Measurements from ENCODE around the gene PCED1B.
"Not testable (repeated sequence)": the region's sequence is repeated elsewhere in the genome, so short reads cannot be mapped to it uniquely, and the experiment has no call there.

PCED1B gene

DNA sequence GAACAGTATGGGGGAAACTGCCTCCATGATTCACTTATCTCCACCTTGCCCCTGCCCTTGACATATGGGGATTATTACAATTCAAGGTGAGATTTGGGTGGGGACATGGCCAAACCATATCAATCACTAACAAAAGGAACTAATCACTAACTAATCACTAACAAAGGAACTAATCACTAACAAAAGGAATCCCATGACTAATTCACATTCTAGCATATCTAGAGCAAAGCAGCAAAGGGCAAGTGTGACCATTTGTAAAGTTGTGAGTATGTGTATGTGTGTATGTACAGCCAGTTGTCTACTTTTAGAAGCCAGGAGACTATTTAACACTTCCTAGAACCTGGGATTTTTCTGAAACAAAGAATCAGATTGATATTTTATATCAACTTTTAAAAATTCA, 30.9 kb upstream of the PCED1B start:
- Histone ChIP-seq H2BK5ac (ENCODE audit: low read length) (no peak overlapping the region), H3K79me2 (ENCODE audit: control insufficient read depth, insufficient read depth, low read length) (no peaks in the 10 kb centered on the region), H3K9ac (ENCODE audit: low read length) (no peak overlapping the region), H3K27ac (ENCODE audit: low read depth, low read length) (no peak overlapping the region), H3K4me3 (ENCODE audit: low read length) (no peak overlapping the region), H3K4ac (ENCODE audit: low read depth, low read length) (no peak overlapping the region), H2AK5ac (ENCODE audit: low read length) (no peak overlapping the region), H3K23ac (ENCODE audit: low read length) (no peak overlapping the region), H2BK120ac (ENCODE audit: low read depth, low read length) (no peak overlapping the region), H3K4me1 (ENCODE audit: control insufficient read depth, low read depth, low read length) (no peaks in the 10 kb centered on the region), H3K18ac (ENCODE audit: low read length) (no peak overlapping the region), H3K4me2 (ENCODE audit: low read length) (no peak overlapping the region), H4K5ac (ENCODE audit: low read length) (no peak overlapping the region), H3K79me1 (ENCODE audit: low read length) (no peaks in the 10 kb centered on the region), H2BK15ac (replicated peaks; ENCODE audit: low read depth) (no peak overlapping the region), H3K27me3 (ENCODE audit: insufficient read depth, low read length, poor library complexity) (no peaks in the 10 kb centered on the region), H4K8ac (ENCODE audit: low read depth, low read length) (no peak overlapping the region), H3K56ac (ENCODE audit: low read length) (no peak overlapping the region), H3K36me3 (ENCODE audit: control insufficient read depth, insufficient read depth, low read length) (no peaks in the 10 kb centered on the region)
- DNase-seq = no peak

- not testable (repeated sequence) for H2BK5ac ChIP-seq (ENCODE audit: low read length); H2BK15ac ChIP-seq (replicated peaks; ENCODE audit: low read depth); DNase-seq; H3K23ac ChIP-seq (ENCODE audit: low read length); H3K4ac ChIP-seq (ENCODE audit: low read depth, low read length); H3K79me1 ChIP-seq (ENCODE audit: low read length); H3K56ac ChIP-seq (ENCODE audit: low read length); H3K27me3 ChIP-seq (ENCODE audit: insufficient read depth, low read length, poor library complexity); H2BK120ac ChIP-seq (ENCODE audit: low read depth, low read length); H3K27ac ChIP-seq (ENCODE audit: low read depth, low read length); H3K36me3 ChIP-seq (ENCODE audit: control insufficient read depth, insufficient read depth, low read length); H4K8ac ChIP-seq (ENCODE audit: low read depth, low read length); H3K4me2 ChIP-seq (ENCODE audit: low read length); H3K18ac ChIP-seq (ENCODE audit: low read length); H3K4me1 ChIP-seq (ENCODE audit: control insufficient read depth, low read depth, low read length); H3K4me3 ChIP-seq (ENCODE audit: low read length); H2AK5ac ChIP-seq (ENCODE audit: low read length); H3K9ac ChIP-seq (ENCODE audit: low read length); H4K5ac ChIP-seq (ENCODE audit: low read length); H3K79me2 ChIP-seq (ENCODE audit: control insufficient read depth, insufficient read depth, low read length)
- WGBS (ENCODE audit: extremely low coverage, insufficient coverage, low lambda C conversion rate) = no CpG with 5 or more reads among the region's 3 CpGs
These were observed 28.1 kb upstream of the PCED1B start for GRCh38 chr12:47051291-47051690.

DNA sequence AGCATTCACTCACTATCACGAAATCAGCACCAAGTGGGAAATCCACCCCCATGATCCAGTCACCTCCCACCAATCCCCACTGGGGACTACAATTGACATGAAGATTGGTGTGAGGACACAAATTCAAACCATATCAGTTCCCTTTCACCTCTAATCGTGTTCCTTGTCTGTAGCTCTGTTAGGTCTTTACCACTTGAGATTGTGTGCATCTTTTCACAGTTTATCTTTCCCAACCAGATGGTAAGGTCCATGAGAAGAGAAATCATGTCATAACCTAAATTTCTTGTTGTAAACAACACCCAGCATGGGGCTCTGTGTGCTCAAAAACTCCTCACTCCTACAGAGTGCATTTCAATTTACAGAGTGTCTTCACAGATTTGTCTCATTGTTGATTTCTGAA, 27.1 kb upstream of the PCED1B start:
- Histone ChIP-seq H2BK5ac (ENCODE audit: low read length) (no peak overlapping the region), H3K23ac (ENCODE audit: low read length) (no peak overlapping the region), H4K8ac (ENCODE audit: low read depth, low read length) (no peak overlapping the region), H3K79me2 (ENCODE audit: control insufficient read depth, insufficient read depth, low read length) (no peaks in the 10 kb centered on the region), H3K4me2 (ENCODE audit: low read length) (no peak overlapping the region), H3K4ac (ENCODE audit: low read depth, low read length) (no peak overlapping the region), H2BK120ac (ENCODE audit: low read depth, low read length) (no peak overlapping the region), H3K18ac (ENCODE audit: low read length) (no peak overlapping the region), H3K4me3 (ENCODE audit: low read length) (no peak overlapping the region), H3K79me1 (ENCODE audit: low read length) (no peaks in the 10 kb centered on the region), H3K36me3 (ENCODE audit: control insufficient read depth, insufficient read depth, low read length) (no peaks in the 10 kb centered on the region), H3K4me1 (ENCODE audit: control insufficient read depth, low read depth, low read length) (no peaks in the 10 kb centered on the region), H3K56ac (ENCODE audit: low read length) (no peak overlapping the region), H3K9ac (ENCODE audit: low read length) (no peak overlapping the region), H2BK15ac (replicated peaks; ENCODE audit: low read depth) (no peak overlapping the region), H3K27ac (ENCODE audit: low read depth, low read length) (no peak overlapping the region), H4K5ac (ENCODE audit: low read length) (no peak overlapping the region), H3K27me3 (ENCODE audit: insufficient read depth, low read length, poor library complexity) (no peaks in the 10 kb centered on the region), H2AK5ac (ENCODE audit: low read length) (no peak overlapping the region)
- WGBS (ENCODE audit: extremely low coverage, insufficient coverage, low lambda C conversion rate) = no CpG with 5 or more reads among the region's 2 CpGs
- peak; percentile 22 for DNase-seq

DNA sequence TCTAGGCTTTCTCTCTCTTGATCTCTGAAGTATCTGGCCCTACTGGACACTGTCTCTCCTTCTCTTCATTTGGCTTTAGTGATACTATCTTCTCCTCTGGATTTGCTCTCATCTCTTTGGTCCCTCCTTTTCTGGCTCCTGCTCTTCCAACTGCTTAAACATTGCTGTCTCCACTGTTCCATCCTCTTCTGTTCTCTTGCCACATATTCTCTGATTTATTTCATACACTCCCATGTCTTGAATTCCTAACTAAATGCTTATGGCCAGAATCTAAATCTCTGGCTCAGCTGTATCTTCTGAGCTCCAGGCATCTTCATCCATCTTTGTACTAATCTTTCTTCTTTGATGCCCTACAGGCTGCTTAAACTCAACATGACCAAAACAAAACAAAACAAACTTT, 25.5 kb upstream of the PCED1B start:
- no peak overlapping the region for H2BK120ac ChIP-seq (ENCODE audit: low read depth, low read length)
- H3K4me1 ChIP-seq (ENCODE audit: control insufficient read depth, low read depth, low read length) = no peaks in the 10 kb centered on the region
- no peak overlapping the region for H2AK5ac ChIP-seq (ENCODE audit: low read length)
- no peak overlapping the region for H3K18ac ChIP-seq (ENCODE audit: low read length)
- H3K4ac ChIP-seq (ENCODE audit: low read depth, low read length) = no peak overlapping the region
- H3K4me2 ChIP-seq (ENCODE audit: low read length) = no peak overlapping the region
- H2BK5ac ChIP-seq (ENCODE audit: low read length) = no peak overlapping the region
- H3K27me3 ChIP-seq (ENCODE audit: insufficient read depth, low read length, poor library complexity) = no peaks in the 10 kb centered on the region
- H3K79me1 ChIP-seq (ENCODE audit: low read length) = no peaks in the 10 kb centered on the region
- no peak overlapping the region for H3K23ac ChIP-seq (ENCODE audit: low read length)
- no peak overlapping the region for H3K56ac ChIP-seq (ENCODE audit: low read length)
- no peak for DNase-seq
- H3K4me3 ChIP-seq (ENCODE audit: low read length) = no peak overlapping the region
- no peak overlapping the region for H3K27ac ChIP-seq (ENCODE audit: low read depth, low read length)
- no peak overlapping the region for H4K8ac ChIP-seq (ENCODE audit: low read depth, low read length)
- no peak overlapping the region for H2BK15ac ChIP-seq (replicated peaks; ENCODE audit: low read depth)
- H3K79me2 ChIP-seq (ENCODE audit: control insufficient read depth, insufficient read depth, low read length) = no peaks in the 10 kb centered on the region
- no peak overlapping the region for H3K9ac ChIP-seq (ENCODE audit: low read length)
- H3K36me3 ChIP-seq (ENCODE audit: control insufficient read depth, insufficient read depth, low read length) = no peaks in the 10 kb centered on the region
- H4K5ac ChIP-seq (ENCODE audit: low read length) = no peak overlapping the region

- H3K4me1 ChIP-seq (ENCODE audit: control insufficient read depth, low read depth, low read length) = no peaks in the 10 kb centered on the region
- no peak overlapping the region for H3K4me2 ChIP-seq (ENCODE audit: low read length)
- H3K79me1 ChIP-seq (ENCODE audit: low read length) = no peaks in the 10 kb centered on the region
- H3K79me2 ChIP-seq (ENCODE audit: control insufficient read depth, insufficient read depth, low read length) = no peaks in the 10 kb centered on the region
- H4K5ac ChIP-seq (ENCODE audit: low read length) = no peak overlapping the region
- H3K36me3 ChIP-seq (ENCODE audit: control insufficient read depth, insufficient read depth, low read length) = no peaks in the 10 kb centered on the region
- no peak overlapping the region for H3K27ac ChIP-seq (ENCODE audit: low read depth, low read length)
- H3K9ac ChIP-seq (ENCODE audit: low read length) = no peak overlapping the region
- H2BK5ac ChIP-seq (ENCODE audit: low read length) = no peak overlapping the region
- H3K18ac ChIP-seq (ENCODE audit: low read length) = no peak overlapping the region
- H3K23ac ChIP-seq (ENCODE audit: low read length) = no peak overlapping the region
- no peak overlapping the region for H2BK15ac ChIP-seq (replicated peaks; ENCODE audit: low read depth)
- WGBS (ENCODE audit: extremely low coverage, insufficient coverage, low lambda C conversion rate) = no CpG with 5 or more reads among the region's 4 CpGs
- no peak overlapping the region for H3K56ac ChIP-seq (ENCODE audit: low read length)
- no peak overlapping the region for H2AK5ac ChIP-seq (ENCODE audit: low read length)
- no peak overlapping the region for H4K8ac ChIP-seq (ENCODE audit: low read depth, low read length)
- H3K27me3 ChIP-seq (ENCODE audit: insufficient read depth, low read length, poor library complexity) = no peaks in the 10 kb centered on the region
- H3K4ac ChIP-seq (ENCODE audit: low read depth, low read length) = no peak overlapping the region
- DNase-seq = no peak
- H2BK120ac ChIP-seq (ENCODE audit: low read depth, low read length) = no peak overlapping the region
- no peak overlapping the region for H3K4me3 ChIP-seq (ENCODE audit: low read length)
These were observed 24.8 kb upstream of the PCED1B start for GRCh38 chr12:47054659-47055058.

DNA sequence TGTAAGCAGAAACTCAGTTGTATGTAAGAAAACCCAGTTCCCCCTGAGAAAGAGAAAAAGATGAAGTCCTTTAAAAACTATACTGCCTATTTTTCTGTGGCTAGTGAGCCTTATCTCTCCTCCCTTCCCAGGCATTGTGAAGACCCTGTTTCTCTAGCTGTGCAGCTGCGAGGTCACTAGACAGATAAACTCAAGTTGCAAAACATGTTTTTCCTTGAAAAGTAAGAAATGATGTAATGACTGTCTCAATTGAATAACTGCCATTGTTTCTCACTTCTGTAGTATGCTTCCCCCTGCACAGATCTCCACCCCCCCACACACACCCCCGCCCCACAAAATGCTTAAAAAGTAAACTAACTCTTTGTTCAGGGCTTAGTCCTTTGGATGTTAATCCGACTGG, 23.6 kb upstream of the PCED1B start:
- H3K9ac ChIP-seq (ENCODE audit: low read length); H3K23ac ChIP-seq (ENCODE audit: low read length); H3K27me3 ChIP-seq (ENCODE audit: insufficient read depth, low read length, poor library complexity); H3K4me1 ChIP-seq (ENCODE audit: control insufficient read depth, low read depth, low read length); H3K4ac ChIP-seq (ENCODE audit: low read depth, low read length); H3K27ac ChIP-seq (ENCODE audit: low read depth, low read length); DNase-seq; H3K79me1 ChIP-seq (ENCODE audit: low read length); H3K4me2 ChIP-seq (ENCODE audit: low read length); H4K8ac ChIP-seq (ENCODE audit: low read depth, low read length); H3K79me2 ChIP-seq (ENCODE audit: control insufficient read depth, insufficient read depth, low read length); H2AK5ac ChIP-seq (ENCODE audit: low read length); H3K56ac ChIP-seq (ENCODE audit: low read length); H4K5ac ChIP-seq (ENCODE audit: low read length); H2BK120ac ChIP-seq (ENCODE audit: low read depth, low read length); H2BK5ac ChIP-seq (ENCODE audit: low read length); H3K4me3 ChIP-seq (ENCODE audit: low read length); H2BK15ac ChIP-seq (replicated peaks; ENCODE audit: low read depth); H3K36me3 ChIP-seq (ENCODE audit: control insufficient read depth, insufficient read depth, low read length); H3K18ac ChIP-seq (ENCODE audit: low read length): not testable (repeated sequence)
- WGBS (ENCODE audit: extremely low coverage, insufficient coverage, low lambda C conversion rate) = no CpG with 5 or more reads among the region's 3 CpGs

All from mesendoderm (in vitro differentiated cells).